ENCODE data around the gene RADIL. TPM values are rescaled to one million over a fixed set of nuclear protein-coding genes. Genes with fewer than 3 reads are reported as not detected.

RADIL gene
- total RNA-seq, 2 experiments from 2014 or later = 0.58 to 0.92 TPM

GRCh38 chr7:4850262-4850795 is 33.2 kb downstream of the RADIL start:
- Mint-ChIP-seq H3K27ac (no peak overlapping the region), H3K4me1 (peaks cover 11% of the 10 kb centered on the region), H3K36me3 (no peaks in the 10 kb centered on the region), H3K4me3 (no peak overlapping the region), H3K9me3 (peaks cover 4% of the 10 kb centered on the region), H3K27me3 (peaks cover 23% of the 10 kb centered on the region)
- no peak for DNase-seq

GRCh38 chr7:4849390-4849789 is 34.1 kb downstream of the RADIL start:
- H3K4me1 Mint-ChIP-seq = peaks cover 11% of the 10 kb centered on the region
- DNase-seq = no peak
- no peak overlapping the region for H3K27ac Mint-ChIP-seq
- no peak overlapping the region for H3K4me3 Mint-ChIP-seq
- H3K27me3 Mint-ChIP-seq = peaks cover 31% of the 10 kb centered on the region
- H3K9me3 Mint-ChIP-seq = peaks cover 4% of the 10 kb centered on the region
- no peaks in the 10 kb centered on the region for H3K36me3 Mint-ChIP-seq

- Mint-ChIP-seq H3K27me3 (peaks cover 42% of the 10 kb centered on the region), H3K4me1 (peaks cover 3% of the 10 kb centered on the region), H3K36me3 (no peaks in the 10 kb centered on the region), H3K27ac (no peak overlapping the region), H3K4me3 (no peak overlapping the region), H3K9me3 (no peaks in the 10 kb centered on the region)
- no peak for DNase-seq
Measured at GRCh38 chr7:4845740-4846142, 37.8 kb downstream of the RADIL start.

DNA sequence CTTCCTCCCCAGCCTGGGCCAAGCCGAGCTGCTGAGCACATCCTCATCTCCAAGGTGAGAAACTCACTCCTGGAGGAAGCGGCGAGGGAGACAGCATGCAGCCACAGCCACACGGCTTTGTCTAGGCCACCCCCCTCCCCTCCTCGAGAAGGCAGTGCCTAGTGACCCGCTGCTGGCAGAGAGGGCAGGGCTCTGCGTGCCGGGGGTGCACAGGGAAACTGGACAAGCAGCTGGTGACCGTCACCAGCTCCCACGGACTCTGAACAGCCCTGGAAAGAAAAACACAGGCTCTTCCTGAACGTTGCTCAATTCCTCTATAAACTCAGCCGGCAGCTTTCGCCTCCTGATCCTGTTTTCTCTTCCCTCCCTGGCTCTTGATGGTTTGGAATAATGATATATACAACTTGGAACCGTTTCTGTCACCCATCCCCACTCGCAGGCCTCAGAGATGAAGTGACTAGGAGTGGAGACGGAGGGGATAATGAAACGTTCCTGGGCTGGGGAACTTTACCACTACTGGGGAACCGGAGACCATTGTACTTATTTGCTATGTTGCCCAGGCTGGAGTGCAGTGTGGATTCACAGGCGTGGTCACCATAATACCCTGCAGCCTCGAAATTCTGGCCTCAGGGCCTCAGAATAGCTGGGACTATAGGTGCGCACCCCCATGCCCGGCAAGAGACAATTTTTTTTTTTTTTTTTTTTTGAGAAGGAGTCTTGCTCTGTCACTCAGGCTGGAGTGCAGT is 41.0 kb downstream of the RADIL start:
- Mint-ChIP-seq H3K27ac (no peak overlapping the region), H3K36me3 (no peaks in the 10 kb centered on the region), H3K9me3 (no peaks in the 10 kb centered on the region), H3K4me3 (no peak overlapping the region), H3K27me3 (peaks cover 32% of the 10 kb centered on the region), H3K4me1 (peaks cover 3% of the 10 kb centered on the region)
- DNase-seq = no peak

- Mint-ChIP-seq H3K4me1 (peaks cover 3% of the 10 kb centered on the region), H3K36me3 (no peaks in the 10 kb centered on the region), H3K9me3 (no peaks in the 10 kb centered on the region), H3K4me3 (no peak overlapping the region), H3K27ac (no peak overlapping the region), H3K27me3 (peaks cover 29% of the 10 kb centered on the region)
- no peak for DNase-seq
Measured at GRCh38 chr7:4841836-4842235, 41.7 kb downstream of the RADIL start.

- no peaks in the 10 kb centered on the region for H3K9me3 Mint-ChIP-seq
- H3K27ac Mint-ChIP-seq = no peak overlapping the region
- H3K27me3 Mint-ChIP-seq = peaks cover 24% of the 10 kb centered on the region
- H3K36me3 Mint-ChIP-seq = no peaks in the 10 kb centered on the region
- DNase-seq = no peak
- no peak overlapping the region for H3K4me3 Mint-ChIP-seq
- peaks cover 3% of the 10 kb centered on the region for H3K4me1 Mint-ChIP-seq
Measured at GRCh38 chr7:4841007-4841784, 42.3 kb downstream of the RADIL start.

DNA sequence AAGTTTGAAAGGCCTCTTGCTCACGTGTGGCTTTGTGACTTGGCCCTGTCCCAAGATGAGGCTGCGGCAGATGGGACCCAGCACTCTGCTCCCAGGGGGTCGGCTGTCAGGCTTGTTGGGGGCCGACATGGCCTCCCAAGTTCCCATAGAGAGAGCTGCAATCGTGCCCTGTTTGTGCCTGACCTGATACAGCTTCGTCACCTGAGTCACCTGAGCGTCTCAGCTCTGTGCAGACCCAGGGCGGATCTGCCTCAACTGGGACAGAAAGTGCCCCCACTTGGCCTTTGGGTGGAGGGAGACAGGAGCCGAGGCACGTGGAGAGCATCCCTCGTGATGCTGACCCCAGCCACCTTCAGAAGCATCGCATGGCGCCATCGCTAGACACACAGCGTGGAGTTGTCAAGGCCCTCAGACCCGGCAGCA is 43.4 kb downstream of the RADIL start:
- no peaks in the 10 kb centered on the region for H3K4me1 Mint-ChIP-seq
- no peak overlapping the region for H3K27ac Mint-ChIP-seq
- peaks cover 16% of the 10 kb centered on the region for H3K27me3 Mint-ChIP-seq
- H3K4me3 Mint-ChIP-seq = no peak overlapping the region
- H3K36me3 Mint-ChIP-seq = no peaks in the 10 kb centered on the region
- no peak for DNase-seq
- H3K9me3 Mint-ChIP-seq = no peaks in the 10 kb centered on the region

- peaks cover 6% of the 10 kb centered on the region for H3K27me3 Mint-ChIP-seq
- H3K4me1 Mint-ChIP-seq = no peaks in the 10 kb centered on the region
- DNase-seq = no peak
- no peak overlapping the region for H3K27ac Mint-ChIP-seq
- no peaks in the 10 kb centered on the region for H3K9me3 Mint-ChIP-seq
- H3K4me3 Mint-ChIP-seq = no peak overlapping the region
- no peaks in the 10 kb centered on the region for H3K36me3 Mint-ChIP-seq
Measured at GRCh38 chr7:4838626-4839334, 44.7 kb downstream of the RADIL start.

- no peaks in the 10 kb centered on the region for H3K4me1 Mint-ChIP-seq
- H3K27ac Mint-ChIP-seq = no peak overlapping the region
- H3K27me3 Mint-ChIP-seq = no peaks in the 10 kb centered on the region
- H3K36me3 Mint-ChIP-seq = no peaks in the 10 kb centered on the region
- H3K9me3 Mint-ChIP-seq = no peaks in the 10 kb centered on the region
- no peak for DNase-seq
- H3K4me3 Mint-ChIP-seq = no peak overlapping the region
Measured at GRCh38 chr7:4837803-4838625, 45.5 kb downstream of the RADIL start.

DNA sequence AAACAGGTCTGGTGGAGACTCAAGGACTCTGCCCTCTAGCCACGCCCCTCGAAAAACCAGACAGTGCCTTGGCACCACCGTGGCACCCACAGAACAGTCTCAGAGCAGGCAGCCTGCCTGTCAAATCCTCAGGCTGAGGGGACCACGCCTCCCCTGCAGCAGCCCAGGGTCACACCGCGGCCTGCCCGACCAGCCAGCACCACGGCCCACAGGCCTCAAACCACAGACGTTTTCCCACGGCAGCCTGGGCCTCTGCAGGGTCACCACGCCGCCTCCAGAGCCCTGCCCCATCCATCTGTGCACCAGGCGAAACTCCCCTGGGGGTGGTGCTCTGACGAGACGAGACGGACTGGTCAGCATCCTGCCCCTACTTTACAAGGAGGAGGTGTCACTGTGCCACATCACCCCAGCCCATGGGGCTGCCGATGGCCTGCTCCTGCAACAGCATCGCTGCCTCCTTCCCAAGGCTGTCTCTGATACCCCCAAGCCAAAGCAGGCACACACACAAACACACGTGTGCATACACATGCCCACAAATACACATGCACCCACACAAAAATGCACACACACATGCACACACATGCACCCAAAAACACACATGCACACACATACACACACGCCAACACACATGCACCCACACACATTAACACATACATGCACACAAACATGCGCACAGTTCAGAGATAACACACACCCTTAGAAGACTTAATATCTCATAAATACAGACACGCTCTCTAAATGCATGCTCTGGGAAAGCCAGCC is 46.3 kb downstream of the RADIL start:
- H3K9me3 Mint-ChIP-seq = no peaks in the 10 kb centered on the region
- no peak overlapping the region for H3K27ac Mint-ChIP-seq
- no peaks in the 10 kb centered on the region for H3K36me3 Mint-ChIP-seq
- no peak overlapping the region for H3K4me3 Mint-ChIP-seq
- H3K4me1 Mint-ChIP-seq = no peaks in the 10 kb centered on the region
- H3K27me3 Mint-ChIP-seq = no peaks in the 10 kb centered on the region
- DNase-seq = no peak

DNA sequence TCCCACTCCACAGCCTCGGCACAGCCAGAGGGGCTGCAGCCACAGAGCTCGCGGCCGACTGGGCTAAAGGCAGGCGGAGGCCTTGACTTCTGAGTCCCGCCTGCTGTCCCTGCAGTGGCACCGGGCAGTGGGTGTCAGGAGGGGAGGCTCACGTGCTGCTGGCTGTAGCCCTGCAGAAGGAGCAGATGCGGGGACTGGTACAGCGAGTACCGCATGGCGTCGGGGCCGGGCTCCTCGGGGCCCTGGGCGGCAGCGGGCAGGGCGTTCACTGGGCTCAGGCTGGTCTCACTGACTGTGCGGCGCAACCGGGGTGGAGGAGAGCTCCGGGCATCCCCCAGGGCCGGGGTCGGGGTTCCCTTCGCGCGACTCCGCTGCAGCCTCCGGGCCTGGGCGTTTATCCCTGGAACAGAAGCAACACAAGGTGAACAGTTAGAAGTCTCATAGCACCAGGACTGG is 47.3 kb downstream of the RADIL start:
- Mint-ChIP-seq H3K36me3 (no peaks in the 10 kb centered on the region), H3K27ac (no peak overlapping the region), H3K4me1 (no peaks in the 10 kb centered on the region), H3K9me3 (no peaks in the 10 kb centered on the region), H3K27me3 (no peaks in the 10 kb centered on the region), H3K4me3 (no peak overlapping the region)
- DNase-seq = no peak

GRCh38 chr7:4835398-4836205 is 47.9 kb downstream of the RADIL start:
- Mint-ChIP-seq H3K36me3 (no peaks in the 10 kb centered on the region), H3K4me3 (no peak overlapping the region), H3K9me3 (no peaks in the 10 kb centered on the region), H3K27me3 (no peaks in the 10 kb centered on the region), H3K4me1 (no peaks in the 10 kb centered on the region), H3K27ac (no peak overlapping the region)
- DNase-seq = no peak

Data from activated naive CD8-positive, alpha-beta T cell treated with anti-CD3 and anti-CD28 coated beads for 36 hours (primary cell).